NCI-H1694 treated with DMSO at 0.1 percent for 48 hours (cell line): Measurements from ENCODE around the gene DLX5.

ENCODE experiments used
- DNase-seq: peaks from one replicate; lab custom pipeline; 2025; lab: John Stamatoyannopoulos, UW

DLX5 gene

GRCh38 chr7:97018126-97018601 is 6.5 kb downstream of the DLX5 start:
- DNase-seq = no peak

GRCh38 chr7:97017192-97018125 is 7.2 kb downstream of the DLX5 start:
- no peak for DNase-seq

- no peak for DNase-seq
These were observed 8.0 kb downstream of the DLX5 start for GRCh38 chr7:97016381-97017191.

GRCh38 chr7:97015756-97016380 is 8.8 kb downstream of the DLX5 start:
- DNase-seq = no peak

GRCh38 chr7:97015279-97015678 is 9.4 kb downstream of the DLX5 start:
- DNase-seq = no peak

- no peak for DNase-seq
These were observed 10.4 kb downstream of the DLX5 start for GRCh38 chr7:97014145-97014750.

- no peak for DNase-seq
These were observed 10.8 kb downstream of the DLX5 start for GRCh38 chr7:97013845-97014134.

GRCh38 chr7:97013134-97013844 is 11.3 kb downstream of the DLX5 start:
- DNase-seq = no peak

GRCh38 chr7:97012365-97013133 is 12.1 kb downstream of the DLX5 start:
- no peak for DNase-seq

GRCh38 chr7:97011536-97012364 is 12.9 kb downstream of the DLX5 start:
- DNase-seq = no peak

GRCh38 chr7:97011104-97011503 is 13.5 kb downstream of the DLX5 start:
- no peak for DNase-seq

GRCh38 chr7:97009753-97010732 is 14.6 kb downstream of the DLX5 start:
- DNase-seq = no peak

- DNase-seq = no peak
These were observed 16.2 kb downstream of the DLX5 start for GRCh38 chr7:97008275-97008917.

GRCh38 chr7:97007583-97007861 is 17.1 kb downstream of the DLX5 start:
- no peak for DNase-seq

GRCh38 chr7:97006816-97007582 is 17.6 kb downstream of the DLX5 start:
- DNase-seq = no peak

GRCh38 chr7:97006055-97006815 is 18.4 kb downstream of the DLX5 start:
- peak; percentile 17 for DNase-seq
